Ovary (tissue), 9 donors: ENCODE measurements around the gene NMRK2. TPM values are rescaled to one million over a fixed set of nuclear protein-coding genes. Genes with fewer than 3 reads are reported as not detected.

Experiments
- DNase-seq, 5 donors: peaks; one replicate each; pipeline ENCODE4 v3.0.0-alpha.2; 2019 to 2020
- H3K27ac ChIP-seq, 2 donors: fragments of 200-600 bp; one replicate each; pipeline versions ENCODE4 v1.5.1 to v1.8.0; 2019 to 2022
- H3K27me3 ChIP-seq: fragments of 200-600 bp; one replicate; pipeline ENCODE4 v1.8.0; 2022
- H3K36me3 ChIP-seq: fragments of 200-600 bp; sonication (generic); one replicate; pipeline ENCODE4 v1.5.1; 2019
- H3K4me1 ChIP-seq: one replicate; pipeline ENCODE4 v1.8.1; 2013; ENCODE audit warnings: mild to moderate bottlenecking, moderate library complexity; ENCODE audit not compliant: insufficient read depth
- H3K4me3 ChIP-seq: fragments of 200-600 bp; sonication (generic); one replicate; pipeline ENCODE4 v1.5.1; 2017
- H3K9me3 ChIP-seq, 2 donors: fragments of 200-600 bp in 1 of 2; sonication (generic) in 1 of 2; one replicate each; pipeline versions ENCODE4 v1.5.1 to v1.8.1; 2013 to 2019; ENCODE audit warnings: mild to moderate bottlenecking in 1 of 2, moderate library complexity in 1 of 2
- CTCF ChIP-seq, 3 donors: fragments of 450-650 bp in 2 of 3; fragments of 200-600 bp in 1 of 3; IDR thresholded peaks; one replicate each; pipeline versions ENCODE4 v1.5.1 to v1.8.0; 2016 to 2022; ENCODE audit warnings: antibody characterized with exemption in 3 of 3, mild to moderate bottlenecking in 1 of 3
- EP300 ChIP-seq: sonication (generic); formaldehyde crosslinking; IDR thresholded peaks from one replicate; pipeline ENCODE4 v1.6.1; 2017; ENCODE audit warnings: antibody characterized with exemption
- POLR2A ChIP-seq: fragments of 450-650 bp; IDR thresholded peaks from one replicate; pipeline ENCODE4 v1.6.1; 2017; ENCODE audit warnings: antibody characterized with exemption, mild to moderate bottlenecking, moderate library complexity
- WGBS, 3 donors: extraction: QIAGEN DNeasy Blood & Tissue Kit in 1 of 3; methylation state at CpG; one replicate each; pipeline versions ENCODE4 v1.1.5 to v1.1.7; 2013 to 2017; 5-methylcytosine and 5-hydroxymethylcytosine counted together
- intact Hi-C, 4 donors: fragments of 100-400 bp; cut with DNase I; formaldehyde crosslinking; loops; one replicate each; pipeline versions ENCODE4 v1.11.0 to v1.15.1; 2022 to 2023
- polyA plus RNA-seq, 2 donors: library from polyadenylated mRNA; stranded (reverse); fragments of 200-250 nt in 1 of 2; fragments of 350-450 nt in 1 of 2; fragmentation: Illumina TruSeq in 1 of 2; extraction: RNeasy Lipid Tissue Mini Kit (QIAGEN cat#74804) in 1 of 2; gene quantifications; one replicate each; pipeline ENCODE4 v1.2.3, GENCODE V29; 2013 to 2014
- total RNA-seq, 7 donors: library from RNA; depleted of rRNA in 2 of 7; stranded (reverse); fragments of >200 nt in 2 of 7; fragmentation: NEBNext Ultra II Directional in 3 of 7; extraction: Animal tissue kit (Norgen Biotek cat#: 25700) in 3 of 7; gene quantifications; one replicate each; pipeline versions ENCODE4 v1.1.0 to v1.2.4, GENCODE V29; 2016 to 2023
- donor health status: DM: no; HTN: no; CAD: no; lungs with moderate emphysema.
- donor health status: DM: no; HTN: no; CAD: no.
- donor health status: Bipolar disorder and iron deficiency.
- donor health status: DM: yes; HTN: yes; CAD: no.
- donor health status: DM: no; HTN: no; CAD: no.
- donor health status: DM: yes; HTN: yes; CAD: no.

NMRK2 gene
- total and polyA plus RNA-seq, 9 donors: 0.26 to 0.93 (median 0.40) TPM; not detected in 5

GRCh38 chr19:3981373-3981735 lies 48.5 kb downstream of the NMRK2 start:
- Histone ChIP-seq H3K27ac (no peak overlapping the region), H3K9me3 (no peaks in the 10 kb centered on the region), H3K36me3 (no peaks in the 10 kb centered on the region), H3K4me3 (no peak overlapping the region), H3K27me3 (no peaks in the 10 kb centered on the region), H3K4me1 (peaks cover 4% of the 10 kb centered on the region)
- DNase-seq: no peak
- TF ChIP-seq POLR2A (no peak), CTCF (IDR thresholded peaks at IDR 0.05) (no peak), EP300 (no peak)
- intact Hi-C loops: loop anchor here in 1 of 4 donors (10.0 kb wide), 2 partner anchors 143 to 223 kb away; partner anchors contain the start of gene MAP2K2
- WGBS, 3 donors: 79 to 85% (median 80%) methylated on average over 10 of the region's 10 CpGs

GRCh38 chr19:3981736-3982681 lies 49.1 kb downstream of the NMRK2 start:
- Histone ChIP-seq H3K36me3 (no peaks in the 10 kb centered on the region), H3K9me3 (no peaks in the 10 kb centered on the region), H3K4me1 (peaks cover 4% of the 10 kb centered on the region), H3K4me3 (no peak overlapping the region), H3K27me3 (no peaks in the 10 kb centered on the region), H3K27ac (no peak overlapping the region)
- WGBS, 3 donors: 66 to 70% (median 67%) methylated on average over 39 of the region's 39 CpGs
- intact Hi-C loops: loop anchor here in 1 of 4 donors (10.0 kb wide), 2 partner anchors 143 to 223 kb away; partner anchors contain the start of gene MAP2K2
- peak in 4 of 5 donors; percentile 28 to 42 (median 38) for DNase-seq
- TF ChIP-seq EP300 (no peak), CTCF (IDR thresholded peaks at IDR 0.05) (no peak), POLR2A (no peak)

- WGBS, 3 donors: 49 to 68% (median 57%) methylated on average over 25 to 40 of the region's 40 CpGs
- intact Hi-C loops: loop anchor here in 1 of 4 donors (10.0 kb wide), 2 partner anchors 142 to 222 kb away; partner anchors contain the start of gene MAP2K2
- peak in 4 of 5 donors; percentile 45 to 52 (median 47) for DNase-seq
- Histone ChIP-seq H3K27ac (no peak overlapping the region), H3K36me3 (no peaks in the 10 kb centered on the region), H3K4me3 (no peak overlapping the region), H3K27me3 (no peaks in the 10 kb centered on the region), H3K4me1 (peaks cover 4% of the 10 kb centered on the region), H3K9me3 (no peaks in the 10 kb centered on the region)
- TF ChIP-seq POLR2A (no peak), EP300 (no peak), CTCF (IDR thresholded peaks at IDR 0.05) (no peak)
These were observed 50.1 kb downstream of the NMRK2 start for GRCh38 chr19:3982701-3983541.

GRCh38 chr19:3983542-3983914 lies 50.7 kb downstream of the NMRK2 start:
- intact Hi-C loops: loop anchor here in 1 of 4 donors (10.0 kb wide), 2 partner anchors 141 to 221 kb away; partner anchors contain the start of gene MAP2K2
- TF ChIP-seq EP300 (no peak), POLR2A (no peak), CTCF (IDR thresholded peaks at IDR 0.05) (no peak)
- peak in 1 of 5 donors; percentile 26 for DNase-seq
- peak overlapping the region in 1 of 2 donors; percentile 57 for H3K27ac ChIP-seq
- H3K36me3 ChIP-seq: no peaks in the 10 kb centered on the region
- H3K9me3 ChIP-seq: no peaks in the 10 kb centered on the region
- H3K4me1 ChIP-seq: peaks cover 4% of the 10 kb centered on the region
- 25 to 42% (median 29%) methylated on average over 7 of the region's 7 CpGs for WGBS, 3 donors
- no peak overlapping the region for H3K4me3 ChIP-seq
- H3K27me3 ChIP-seq: no peaks in the 10 kb centered on the region
